ENCODE results near the gene RALGAPA2. TPM values are rescaled to one million over a fixed set of nuclear protein-coding genes. Genes with fewer than 3 reads are reported as not detected.

Gene RALGAPA2
- polyA plus RNA-seq, 1 of the 3 experiments (the other 2 are of a cell fraction) = 1.0 TPM

DNA sequence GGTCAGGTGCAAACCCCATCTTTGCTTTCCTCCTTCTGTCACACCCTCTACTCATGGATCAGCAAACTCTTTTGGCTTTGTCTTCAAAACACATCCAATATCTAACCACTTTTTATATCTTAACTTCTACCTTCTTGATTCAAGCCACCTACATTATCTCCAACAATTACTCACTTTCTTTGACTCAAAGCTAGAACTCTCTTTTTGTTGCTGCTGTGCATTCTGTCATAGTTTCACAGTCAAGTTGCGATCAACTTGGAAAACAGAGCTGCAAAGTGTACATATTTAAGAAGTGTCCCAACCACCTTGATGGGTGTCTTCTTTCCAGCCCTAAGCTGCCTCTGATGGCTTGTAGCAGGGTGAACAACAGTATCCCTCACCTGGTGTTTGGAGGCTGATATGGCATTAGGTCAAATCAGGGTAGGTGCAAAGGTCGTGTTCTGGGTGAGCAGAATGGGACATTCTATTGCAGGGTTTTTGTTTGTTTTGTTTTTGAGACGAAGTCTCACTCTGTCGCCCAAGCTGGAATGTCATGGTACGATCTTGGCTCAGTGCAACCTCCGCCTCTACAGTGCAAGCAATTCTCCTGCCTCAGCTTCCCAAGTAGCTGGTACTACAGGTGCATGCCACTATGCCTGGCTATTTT lies 43.4 kb upstream of the RALGAPA2 start:
- Histone ChIP-seq H3K79me2 (ENCODE audit: insufficient read depth) (no peaks in the 10 kb centered on the region), H3K4me2 (no peak overlapping the region), H3K27me3 (ENCODE audit: insufficient read depth) (peaks cover 26% of the 10 kb centered on the region; the same call in 1 of the 2 replicates), H2AFZ (ENCODE audit: low read depth) (no peak overlapping the region), H3K4me3 (ENCODE audit: low read depth in 2 of 2, low read length in 1 of 2) (no peak overlapping the region), H3K36me3 (replicated peaks in 1 of 2; ENCODE audit: control insufficient read depth in 1 of 2, insufficient read depth in 2 of 2, low read length in 1 of 2) (no peaks in the 10 kb centered on the region), H3K9ac (no peak overlapping the region), H3K9me2 (no peaks in the 10 kb centered on the region), H4K20me1 (ENCODE audit: insufficient read depth) (no peaks in the 10 kb centered on the region), H3K9me3 (no peaks in the 10 kb centered on the region), H3F3A (replicated peaks; ENCODE audit: insufficient read depth) (no peaks in the 10 kb centered on the region), H3K4me1 (ENCODE audit: control insufficient read depth in 1 of 2, insufficient read depth in 2 of 2, low read depth in 1 of 2, low read length in 1 of 2) (no peaks in the 10 kb centered on the region), H3K27ac (ENCODE audit: low read depth in 2 of 2, low read length in 1 of 2) (no peak overlapping the region)
- TF ChIP-seq TAF1 (IDR thresholded peaks at IDR 0.05; ENCODE audit: borderline replicate concordance, low read depth, low read length) (no peak), RCOR1 (IDR thresholded peaks at IDR 0.05; ENCODE audit: low read length) (no peak), POLR2AphosphoS5 (IDR thresholded peaks at IDR 0.05; ENCODE audit: low read depth, low read length) (no peak), EZH2phosphoT487 (IDR thresholded peaks at IDR 0.05; ENCODE audit: borderline replicate concordance, low read depth) (no peak), TEAD4 (IDR thresholded peaks at IDR 0.05; ENCODE audit: borderline replicate concordance, insufficient read depth) (no peak), TCF12 (IDR thresholded peaks at IDR 0.05) (no peak), NFIC (IDR thresholded peaks at IDR 0.05; ENCODE audit: borderline replicate concordance) (no peak), EP300 (IDR thresholded peaks at IDR 0.05; ENCODE audit: borderline replicate concordance in 1 of 2, low read depth in 1 of 2, low read length in 1 of 2) (no peak), FOXM1 (IDR thresholded peaks at IDR 0.05; ENCODE audit: low read depth) (no peak), GATA2 (CRISPR knock-in tag; IDR thresholded peaks at IDR 0.05) (no peak), YY1 (IDR thresholded peaks at IDR 0.05; ENCODE audit: low read depth) (no peak)
- no peak for DNase-seq
- CTCF ChIA-PET = interaction anchor here (1.8 kb wide), 1 partner anchor 104 kb away, joined by 5 read pairs; no protein-coding TSS in a partner anchor
- WGBS (ENCODE audit: low lambda C conversion rate) = 29% methylated on average over 6 of the region's 6 CpGs
- POLR2A ChIA-PET = no interaction called here

DNA sequence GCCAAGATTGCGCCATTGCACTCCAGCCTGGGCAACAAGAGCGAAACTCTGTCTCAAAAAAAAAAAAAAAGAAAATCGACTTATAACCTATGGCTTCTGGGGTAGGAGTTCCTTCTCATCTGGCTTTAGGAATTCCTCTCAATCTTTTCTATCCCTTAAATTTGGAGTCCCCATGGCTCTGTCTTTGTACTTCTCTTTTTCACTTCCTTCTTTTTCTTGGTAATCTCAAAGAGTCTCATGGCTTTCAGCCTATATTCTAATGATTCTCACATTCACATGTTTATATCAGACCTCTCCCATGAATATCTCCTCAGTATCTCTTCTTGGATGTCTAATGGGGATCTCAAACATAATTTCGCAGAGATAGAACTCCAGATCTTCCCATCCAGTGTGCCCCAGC lies 42.8 kb upstream of the RALGAPA2 start:
- Histone ChIP-seq H3K4me3 (ENCODE audit: low read depth in 2 of 2, low read length in 1 of 2) (no peak overlapping the region), H3K79me2 (ENCODE audit: insufficient read depth) (no peaks in the 10 kb centered on the region), H3K9me3 (no peaks in the 10 kb centered on the region), H4K20me1 (ENCODE audit: insufficient read depth) (no peaks in the 10 kb centered on the region), H3K4me2 (no peak overlapping the region), H2AFZ (ENCODE audit: low read depth) (no peak overlapping the region), H3K4me1 (ENCODE audit: control insufficient read depth in 1 of 2, insufficient read depth in 2 of 2, low read depth in 1 of 2, low read length in 1 of 2) (no peaks in the 10 kb centered on the region), H3K9ac (no peak overlapping the region), H3K27ac (ENCODE audit: low read depth in 2 of 2, low read length in 1 of 2) (no peak overlapping the region), H3F3A (replicated peaks; ENCODE audit: insufficient read depth) (no peaks in the 10 kb centered on the region), H3K36me3 (replicated peaks in 1 of 2; ENCODE audit: control insufficient read depth in 1 of 2, insufficient read depth in 2 of 2, low read length in 1 of 2) (no peaks in the 10 kb centered on the region), H3K9me2 (no peaks in the 10 kb centered on the region), H3K27me3 (ENCODE audit: insufficient read depth) (peaks cover 26% of the 10 kb centered on the region; the same call in 1 of the 2 replicates)
- WGBS (ENCODE audit: low lambda C conversion rate) = 10% methylated on average over 4 of the region's 4 CpGs
- no peak for DNase-seq
- ChIA-PET CTCF (no interaction called here), POLR2A (no interaction called here)
- no peak for TF ChIP-seq CHD2 (IDR thresholded peaks at IDR 0.05; ENCODE audit: low read length, partially characterized antibody)
- TF ChIP-seq, protein P1, sequence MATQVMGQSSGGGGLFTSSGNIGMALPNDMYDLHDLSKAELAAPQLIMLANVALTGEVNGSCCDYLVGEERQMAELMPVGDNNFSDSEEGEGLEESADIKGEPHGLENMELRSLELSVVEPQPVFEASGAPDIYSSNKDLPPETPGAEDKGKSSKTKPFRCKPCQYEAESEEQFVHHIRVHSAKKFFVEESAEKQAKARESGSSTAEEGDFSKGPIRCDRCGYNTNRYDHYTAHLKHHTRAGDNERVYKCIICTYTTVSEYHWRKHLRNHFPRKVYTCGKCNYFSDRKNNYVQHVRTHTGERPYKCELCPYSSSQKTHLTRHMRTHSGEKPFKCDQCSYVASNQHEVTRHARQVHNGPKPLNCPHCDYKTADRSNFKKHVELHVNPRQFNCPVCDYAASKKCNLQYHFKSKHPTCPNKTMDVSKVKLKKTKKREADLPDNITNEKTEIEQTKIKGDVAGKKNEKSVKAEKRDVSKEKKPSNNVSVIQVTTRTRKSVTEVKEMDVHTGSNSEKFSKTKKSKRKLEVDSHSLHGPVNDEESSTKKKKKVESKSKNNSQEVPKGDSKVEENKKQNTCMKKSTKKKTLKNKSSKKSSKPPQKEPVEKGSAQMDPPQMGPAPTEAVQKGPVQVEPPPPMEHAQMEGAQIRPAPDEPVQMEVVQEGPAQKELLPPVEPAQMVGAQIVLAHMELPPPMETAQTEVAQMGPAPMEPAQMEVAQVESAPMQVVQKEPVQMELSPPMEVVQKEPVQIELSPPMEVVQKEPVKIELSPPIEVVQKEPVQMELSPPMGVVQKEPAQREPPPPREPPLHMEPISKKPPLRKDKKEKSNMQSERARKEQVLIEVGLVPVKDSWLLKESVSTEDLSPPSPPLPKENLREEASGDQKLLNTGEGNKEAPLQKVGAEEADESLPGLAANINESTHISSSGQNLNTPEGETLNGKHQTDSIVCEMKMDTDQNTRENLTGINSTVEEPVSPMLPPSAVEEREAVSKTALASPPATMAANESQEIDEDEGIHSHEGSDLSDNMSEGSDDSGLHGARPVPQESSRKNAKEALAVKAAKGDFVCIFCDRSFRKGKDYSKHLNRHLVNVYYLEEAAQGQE (IDR thresholded peaks at IDR 0.05; ENCODE audit: low read depth, low read length) = no peak
- no peak for TF ChIP-seq RFX5 (IDR thresholded peaks at IDR 0.05; ENCODE audit: low read length)
- TF ChIP-seq MXI1 (IDR thresholded peaks at IDR 0.05; ENCODE audit: low read depth, low read length) = no peak
- no peak for TF ChIP-seq RCOR1 (IDR thresholded peaks at IDR 0.05; ENCODE audit: low read length)
- no peak for TF ChIP-seq MEF2A (IDR thresholded peaks at IDR 0.05; ENCODE audit: borderline replicate concordance, low read depth)
- TF ChIP-seq, protein P2, sequence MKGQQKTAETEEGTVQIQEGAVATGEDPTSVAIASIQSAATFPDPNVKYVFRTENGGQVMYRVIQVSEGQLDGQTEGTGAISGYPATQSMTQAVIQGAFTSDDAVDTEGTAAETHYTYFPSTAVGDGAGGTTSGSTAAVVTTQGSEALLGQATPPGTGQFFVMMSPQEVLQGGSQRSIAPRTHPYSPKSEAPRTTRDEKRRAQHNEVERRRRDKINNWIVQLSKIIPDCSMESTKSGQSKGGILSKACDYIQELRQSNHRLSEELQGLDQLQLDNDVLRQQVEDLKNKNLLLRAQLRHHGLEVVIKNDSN (IDR thresholded peaks at IDR 0.05; ENCODE audit: borderline replicate concordance, low read depth) = no peak
- no peak for TF ChIP-seq SMC3 (IDR thresholded peaks at IDR 0.05; ENCODE audit: low read depth, low read length)
- TF ChIP-seq, protein P3, sequence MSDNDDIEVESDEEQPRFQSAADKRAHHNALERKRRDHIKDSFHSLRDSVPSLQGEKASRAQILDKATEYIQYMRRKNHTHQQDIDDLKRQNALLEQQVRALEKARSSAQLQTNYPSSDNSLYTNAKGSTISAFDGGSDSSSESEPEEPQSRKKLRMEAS (IDR thresholded peaks at IDR 0.05; ENCODE audit: low read depth) = no peak
